ENCODE measurements around the gene ZNF444. TPM values are rescaled to one million over a fixed set of nuclear protein-coding genes. Genes with fewer than 3 reads are reported as not detected.
"Not testable (repeated sequence)": the region's sequence is repeated elsewhere in the genome, so short reads cannot be mapped to it uniquely, and the experiment has no call there.

The ZNF444 gene
- total RNA-seq, 1 donor = 14.2 TPM

DNA sequence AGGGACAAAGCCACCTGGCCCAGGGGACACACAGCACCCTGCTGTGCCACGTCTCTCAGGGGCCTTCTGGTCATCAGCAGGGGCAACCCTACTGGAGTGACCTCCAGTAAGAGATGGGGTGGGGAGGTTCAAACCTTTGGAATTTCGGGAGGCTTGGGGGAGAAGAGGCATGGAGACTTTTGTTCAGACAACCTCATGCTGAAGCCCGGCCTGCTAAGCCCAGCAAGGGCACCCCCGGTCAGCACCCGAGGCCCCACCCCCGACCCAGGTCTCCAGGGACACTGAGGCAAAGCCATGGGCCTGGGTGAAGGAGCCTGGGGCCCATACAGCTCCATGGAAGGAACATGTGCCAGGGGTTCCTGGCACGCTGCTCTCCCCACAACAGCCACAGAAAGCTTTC, 43.3 kb upstream of the ZNF444 start:
- no peak for TF ChIP-seq CTCF (IDR thresholded peaks at IDR 0.05; ENCODE audit: insufficient read depth, low read depth, low read length)
- no peak for DNase-seq (ENCODE audit: low read depth)
- H3K4me3 ChIP-seq (ENCODE audit: low read depth, low read length) = no peak overlapping the region

- not testable (repeated sequence) for H3K4me3 ChIP-seq (ENCODE audit: low read depth, low read length); DNase-seq (ENCODE audit: low read depth)
Measured at GRCh38 chr19:56098237-56098636, 42.9 kb upstream of the ZNF444 start.

- no peak for DNase-seq (ENCODE audit: low read depth)
- TF ChIP-seq CTCF (IDR thresholded peaks at IDR 0.05; ENCODE audit: insufficient read depth, low read depth, low read length) = no peak
- H3K4me3 ChIP-seq (ENCODE audit: low read depth, low read length) = no peak overlapping the region
Measured at GRCh38 chr19:56098731-56099568, 42.1 kb upstream of the ZNF444 start.

- DNase-seq (ENCODE audit: low read depth) = no peak
- no peak for TF ChIP-seq CTCF (IDR thresholded peaks at IDR 0.05; ENCODE audit: insufficient read depth, low read depth, low read length)
- H3K4me3 ChIP-seq (ENCODE audit: low read depth, low read length) = no peak overlapping the region
Measured at GRCh38 chr19:56099638-56100539, 41.2 kb upstream of the ZNF444 start.

GRCh38 chr19:56101095-56101494, 40.0 kb upstream of the ZNF444 start:
- DNase-seq (ENCODE audit: low read depth) = no peak
- no peak for TF ChIP-seq CTCF (IDR thresholded peaks at IDR 0.05; ENCODE audit: insufficient read depth, low read depth, low read length)
- no peak overlapping the region for H3K4me3 ChIP-seq (ENCODE audit: low read depth, low read length)

GRCh38 chr19:56101746-56102535, 39.1 kb upstream of the ZNF444 start:
- no peak overlapping the region for H3K4me3 ChIP-seq (ENCODE audit: low read depth, low read length)
- DNase-seq (ENCODE audit: low read depth) = no peak
- no peak for TF ChIP-seq CTCF (IDR thresholded peaks at IDR 0.05; ENCODE audit: insufficient read depth, low read depth, low read length)

All from fibroblast of villous mesenchyme (primary cell).